Measurements from ENCODE around the gene NR2C2AP. TPM values are rescaled to one million over a fixed set of nuclear protein-coding genes. Genes with fewer than 3 reads are reported as not detected.
"Not testable (repeated sequence)": the region's sequence is repeated elsewhere in the genome, so short reads cannot be mapped to it uniquely, and the experiment has no call there.

NR2C2AP gene
- total RNA-seq, 4 donors from 2014 or later = 13.5 to 21.3 (median 15.1) TPM

GRCh38 chr19:19185853-19186740 lies 17.1 kb downstream of the NR2C2AP start:
- Histone ChIP-seq H3K4me1 (peaks cover 5 to 36% (median 15%) of the 10 kb centered on the region in 4 donors), H3K27me3 (no peaks in the 10 kb centered on the region), H3K36me3 (peaks cover 0 to 69% (median 0%) of the 10 kb centered on the region in 3 donors), H3K9me3 (no peaks in the 10 kb centered on the region), H3K4me3 (no peak overlapping the region), H3K27ac (no peak overlapping the region)
- DNase-seq (ENCODE audit: low spot score in 2 of 2) = no peak
- 56 to 75% methylated on average over 4 to 5 of the region's 9 CpGs for WGBS, 2 donors
- TF ChIP-seq EP300 (IDR thresholded peaks at IDR 0.05) = no peak
- peak in 3 of 5 experiments; percentile 30 to 40 (median 30) for TF ChIP-seq CTCF (IDR thresholded peaks at IDR 0.05)

DNA sequence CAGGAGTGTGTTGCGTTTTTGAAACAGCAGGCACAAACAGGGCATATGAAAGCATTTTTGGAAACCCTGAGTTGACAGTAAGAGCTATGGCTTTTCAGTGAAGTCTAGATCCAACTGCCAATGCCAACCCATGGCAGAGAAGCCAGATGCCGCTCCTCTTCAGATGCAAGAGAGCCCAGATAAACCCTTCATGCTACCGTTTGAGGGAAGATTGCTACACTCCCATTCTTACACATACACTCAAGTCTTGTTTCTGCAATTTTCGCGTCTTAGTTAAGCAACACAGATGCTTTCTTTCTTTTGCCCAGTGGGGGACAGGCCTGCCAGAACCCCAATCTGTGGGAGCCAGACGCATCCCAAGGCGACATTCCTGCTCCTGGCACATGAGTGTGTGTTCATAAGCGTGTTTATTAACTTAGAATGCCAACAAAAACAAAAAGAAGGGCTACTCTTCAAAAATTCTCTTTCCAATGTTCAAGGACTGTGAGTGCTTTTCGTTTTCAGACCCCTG lies 21.7 kb downstream of the NR2C2AP start:
- 85 to 88% methylated on average over 9 of the region's 9 CpGs for WGBS, 2 donors
- H3K36me3 ChIP-seq = peaks cover 0 to 96% (median 0%) of the 10 kb centered on the region in 3 donors
- no peak for DNase-seq (ENCODE audit: low spot score in 2 of 2)
- H3K27me3 ChIP-seq = no peaks in the 10 kb centered on the region
- no peak for TF ChIP-seq POLR2A (IDR thresholded peaks at IDR 0.05)
- no peak for TF ChIP-seq CTCF (IDR thresholded peaks at IDR 0.05)
- TF ChIP-seq EP300 (IDR thresholded peaks at IDR 0.05) = no peak
- H3K9me3 ChIP-seq = peaks cover 0 to 8% (median 0%) of the 10 kb centered on the region in 4 donors
- H3K4me1 ChIP-seq = peaks cover 0 to 7% (median 0%) of the 10 kb centered on the region in 4 donors
- no peak overlapping the region for H3K4me3 ChIP-seq
- no peak overlapping the region for H3K27ac ChIP-seq

DNA sequence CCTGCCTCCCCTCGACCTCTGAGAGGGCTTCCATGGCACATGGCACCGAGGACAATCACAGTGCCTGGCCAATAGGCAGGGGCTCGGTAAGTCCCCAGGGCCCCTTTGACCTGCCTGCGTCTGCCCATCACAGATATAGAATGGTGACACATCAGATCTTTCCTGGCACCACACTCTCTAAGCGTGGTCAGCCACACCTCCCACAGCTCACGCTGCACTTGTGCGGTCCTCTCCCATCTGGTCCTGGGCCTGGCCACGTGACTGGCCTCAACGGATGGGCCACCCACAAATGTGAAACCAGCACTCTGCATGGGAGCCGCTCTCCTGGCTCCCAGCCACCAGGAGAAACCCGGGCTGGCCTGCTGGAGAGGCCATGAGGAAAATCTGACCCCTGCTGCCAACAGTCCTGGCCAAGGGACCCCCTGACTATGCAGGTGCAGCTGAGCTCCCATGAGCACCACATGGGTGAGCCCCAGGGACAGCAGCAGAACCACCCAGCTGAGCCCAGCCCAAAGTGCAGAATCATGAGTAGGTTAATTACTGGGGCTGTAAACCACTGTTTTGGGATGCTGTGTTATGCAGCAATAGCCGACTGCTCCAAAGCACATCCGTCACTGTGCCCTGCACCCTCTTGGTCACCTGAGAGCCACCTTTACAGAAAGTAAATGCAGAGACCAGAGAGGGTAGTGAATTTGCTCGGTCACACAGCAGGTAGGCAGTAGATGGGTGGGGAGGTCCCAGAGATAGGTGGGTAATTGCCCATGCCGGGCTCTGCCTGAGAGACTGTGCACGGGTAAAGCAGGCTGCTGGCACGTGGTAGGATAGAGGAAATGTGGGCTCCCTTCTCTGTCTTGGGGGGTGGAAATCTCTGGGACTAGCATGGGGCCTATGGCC lies 23.4 kb downstream of the NR2C2AP start:
- Histone ChIP-seq H3K4me1 (peaks cover 0 to under 1% (median 0%) of the 10 kb centered on the region in 4 donors), H3K4me3 (no peak overlapping the region), H3K36me3 (peaks cover 0 to 93% (median 0%) of the 10 kb centered on the region in 3 donors), H3K27ac (no peak overlapping the region), H3K9me3 (peaks cover 0 to 8% (median 0%) of the 10 kb centered on the region in 4 donors), H3K27me3 (no peaks in the 10 kb centered on the region)
- WGBS, 2 donors = 80 to 94% methylated on average over 13 to 17 of the region's 17 CpGs
- TF ChIP-seq CTCF (IDR thresholded peaks at IDR 0.05) (no peak), EP300 (IDR thresholded peaks at IDR 0.05) (no peak), POLR2A (IDR thresholded peaks at IDR 0.05) (no peak)
- DNase-seq (ENCODE audit: low spot score in 2 of 2) = no peak

DNA sequence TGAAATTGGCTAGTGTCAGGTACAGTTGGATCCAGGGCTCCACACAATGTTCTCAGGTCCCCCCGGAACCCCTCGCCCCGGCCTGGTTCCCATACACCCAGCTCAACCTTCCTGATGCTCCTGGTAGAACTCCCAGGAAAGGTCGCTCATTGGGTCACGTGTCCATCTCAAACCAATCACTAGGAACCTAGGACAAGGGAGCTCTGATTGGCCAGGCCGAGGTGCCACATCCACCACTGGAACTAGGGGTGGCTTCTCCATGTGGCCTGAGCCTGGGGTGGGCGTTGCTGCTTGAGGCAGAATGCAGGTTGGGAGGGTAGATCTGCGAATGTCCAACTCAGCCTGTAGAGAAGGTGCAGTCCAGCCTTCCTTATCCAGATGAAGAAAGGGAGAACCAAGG lies 26.3 kb downstream of the NR2C2AP start:
- peaks cover 0 to 76% (median 0%) of the 10 kb centered on the region in 3 donors for H3K36me3 ChIP-seq
- 89 to 93% methylated on average over 6 to 8 of the region's 8 CpGs for WGBS, 2 donors
- DNase-seq (ENCODE audit: low spot score in 2 of 2) = no peak

DNA sequence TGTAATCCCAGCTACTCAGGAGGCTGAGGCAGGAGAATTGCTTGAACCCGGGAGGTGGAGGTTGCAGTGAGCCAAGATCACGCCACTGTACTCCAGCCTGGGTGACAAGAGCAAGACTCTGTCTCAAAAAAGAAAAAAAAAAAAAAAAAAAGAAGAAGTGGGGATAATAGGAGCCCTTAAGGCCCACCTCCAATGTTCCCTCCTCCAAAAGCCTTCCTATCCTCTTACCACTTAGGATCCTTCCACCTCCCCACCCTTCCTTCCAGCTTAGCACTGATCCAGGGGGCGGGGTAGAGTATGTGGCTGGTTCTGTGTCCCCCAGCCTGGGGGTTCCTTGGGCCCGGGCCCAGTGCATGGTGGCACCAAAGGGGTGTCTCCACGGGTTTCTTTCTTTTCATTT lies 30.0 kb downstream of the NR2C2AP start:
- WGBS, 2 donors = 82 to 84% methylated on average over 5 of the region's 5 CpGs
- not testable (repeated sequence) for H3K27me3 ChIP-seq; H3K27ac ChIP-seq; H3K4me3 ChIP-seq; H3K9me3 ChIP-seq; DNase-seq (ENCODE audit: low spot score in 2 of 2)
- peaks cover 0 to 43% (median 0%) of the 10 kb centered on the region in 3 donors for H3K36me3 ChIP-seq
- H3K4me1 ChIP-seq = peaks cover 0 to 21% (median 5%) of the 10 kb centered on the region in 4 donors

More for the DNA sequence above, 26.3 kb downstream of the NR2C2AP start:
- Histone ChIP-seq H3K9me3 (peaks cover 0 to 8% (median 0%) of the 10 kb centered on the region in 4 donors), H3K4me3 (no peak overlapping the region), H3K4me1 (peaks cover 0 to 4% (median 0%) of the 10 kb centered on the region in 4 donors), H3K27me3 (no peaks in the 10 kb centered on the region), H3K27ac (no peak overlapping the region)
- TF ChIP-seq POLR2A (IDR thresholded peaks at IDR 0.05) (no peak), EP300 (IDR thresholded peaks at IDR 0.05) (no peak), CTCF (IDR thresholded peaks at IDR 0.05) (no peak)

Data from tibial nerve (tissue), 4 donors.